Ammon's horn (tissue), 1 donor: ENCODE data around the gene TIMP3.
"Not testable (repeated sequence)": the region's sequence is repeated elsewhere in the genome, so short reads cannot be mapped to it uniquely, and the experiment has no call there.

ENCODE experiments used
- DNase-seq: peaks from one replicate; pipeline ENCODE4 v3.0.0-alpha.2; 2016; ENCODE audit warnings: low spot score

TIMP3 gene

DNA sequence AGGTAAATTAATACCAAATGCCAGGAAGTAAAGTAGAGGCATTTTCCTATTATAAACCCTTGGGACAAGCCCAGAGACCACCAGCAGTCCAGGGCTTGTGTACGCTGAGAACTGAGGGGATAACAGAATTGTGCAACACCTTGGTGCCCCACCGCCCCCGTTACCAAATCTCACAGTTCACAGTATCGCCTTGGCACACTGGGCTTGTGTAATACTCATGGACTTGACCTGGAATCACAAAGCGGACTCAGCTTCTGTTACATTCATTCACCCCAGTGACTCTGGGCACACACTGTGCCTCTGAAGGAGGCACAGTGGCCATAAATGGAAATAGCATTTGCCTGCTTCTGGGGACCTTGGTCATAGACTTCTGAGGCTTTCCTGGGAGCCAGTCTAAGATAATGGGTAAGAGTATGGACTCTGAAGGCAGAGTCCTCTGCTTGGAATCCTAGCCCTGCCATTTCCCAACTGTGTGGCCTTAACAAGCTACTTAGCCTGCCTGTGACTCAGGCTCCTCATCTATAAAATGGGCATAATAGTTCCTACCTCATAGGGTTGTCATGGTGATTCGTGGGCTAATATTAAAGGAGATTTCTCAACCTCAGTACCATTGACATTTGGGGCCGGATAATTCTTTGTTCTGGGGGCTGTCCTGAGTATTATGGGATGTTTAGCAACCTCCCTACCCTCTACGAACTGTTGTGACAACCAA, 53.7 kb downstream of the TIMP3 start:
- no peak for DNase-seq

DNA sequence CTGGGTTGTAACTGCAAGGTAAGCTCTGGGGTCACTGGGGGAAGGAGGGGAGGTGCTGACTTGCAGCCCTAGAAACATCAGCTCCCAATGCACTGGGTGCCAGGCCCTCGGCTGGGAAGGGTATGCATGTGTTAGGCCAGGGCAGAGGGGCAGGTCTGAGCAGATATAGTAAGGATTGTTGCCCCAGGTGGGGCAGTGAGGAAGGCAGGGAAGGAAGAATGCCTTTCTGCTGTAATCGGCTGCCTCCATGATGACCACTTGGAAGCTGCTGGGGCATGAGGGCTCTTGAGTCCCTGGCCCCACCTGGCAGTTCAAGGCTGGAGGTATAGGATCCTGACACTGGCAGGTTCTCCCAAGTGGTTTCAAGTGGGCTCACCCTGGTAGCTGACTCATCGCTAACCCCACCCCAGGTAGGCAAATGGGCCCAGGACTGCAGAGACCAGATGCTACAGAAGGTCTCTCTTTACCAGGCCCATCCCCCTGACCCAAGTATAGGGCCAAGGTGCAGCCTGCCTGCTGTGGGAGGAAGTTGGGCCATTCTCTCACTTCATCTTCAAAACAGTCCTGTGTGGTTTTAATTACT, 56.7 kb downstream of the TIMP3 start:
- DNase-seq: no peak

DNA sequence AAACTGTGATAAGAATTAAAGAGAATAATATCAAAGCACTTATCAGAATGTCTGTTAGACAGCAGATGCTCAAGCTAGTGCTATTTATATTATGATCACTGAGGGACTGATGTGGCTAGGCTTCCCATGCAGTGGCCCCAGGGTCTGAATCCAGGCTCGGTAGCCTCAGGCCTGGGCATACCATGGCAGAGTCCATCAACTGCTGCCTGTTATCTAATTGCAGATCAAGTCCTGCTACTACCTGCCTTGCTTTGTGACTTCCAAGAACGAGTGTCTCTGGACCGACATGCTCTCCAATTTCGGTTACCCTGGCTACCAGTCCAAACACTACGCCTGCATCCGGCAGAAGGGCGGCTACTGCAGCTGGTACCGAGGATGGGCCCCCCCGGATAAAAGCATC, 57.5 kb downstream of the TIMP3 start:
- no peak for DNase-seq

DNA sequence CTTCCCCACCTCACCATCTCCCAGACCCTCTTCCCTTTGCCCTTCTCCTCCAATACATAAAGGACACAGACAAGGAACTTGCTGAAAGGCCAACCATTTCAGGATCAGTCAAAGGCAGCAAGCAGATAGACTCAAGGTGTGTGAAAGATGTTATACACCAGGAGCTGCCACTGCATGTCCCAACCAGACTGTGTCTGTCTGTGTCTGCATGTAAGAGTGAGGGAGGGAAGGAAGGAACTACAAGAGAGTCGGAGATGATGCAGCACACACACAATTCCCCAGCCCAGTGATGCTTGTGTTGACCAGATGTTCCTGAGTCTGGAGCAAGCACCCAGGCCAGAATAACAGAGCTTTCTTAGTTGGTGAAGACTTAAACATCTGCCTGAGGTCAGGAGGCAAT, 58.2 kb downstream of the TIMP3 start:
- no peak for DNase-seq

DNA sequence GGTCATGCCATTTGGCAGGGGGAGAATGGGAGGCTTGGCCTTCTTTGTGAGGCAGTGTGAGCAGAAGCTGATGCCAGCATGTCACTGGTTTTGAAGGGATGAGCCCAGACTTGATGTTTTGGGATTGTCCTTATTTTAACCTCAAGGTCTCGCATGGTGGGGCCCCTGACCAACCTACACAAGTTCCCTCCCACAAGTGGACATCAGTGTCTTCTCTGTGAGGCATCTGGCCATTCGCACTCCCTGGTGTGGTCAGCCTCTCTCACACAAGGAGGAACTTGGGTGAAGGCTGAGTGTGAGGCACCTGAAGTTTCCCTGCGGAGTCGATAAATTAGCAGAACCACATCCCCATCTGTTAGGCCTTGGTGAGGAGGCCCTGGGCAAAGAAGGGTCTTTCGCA, 59.8 kb downstream of the TIMP3 start:
- DNase-seq: no peak

DNA sequence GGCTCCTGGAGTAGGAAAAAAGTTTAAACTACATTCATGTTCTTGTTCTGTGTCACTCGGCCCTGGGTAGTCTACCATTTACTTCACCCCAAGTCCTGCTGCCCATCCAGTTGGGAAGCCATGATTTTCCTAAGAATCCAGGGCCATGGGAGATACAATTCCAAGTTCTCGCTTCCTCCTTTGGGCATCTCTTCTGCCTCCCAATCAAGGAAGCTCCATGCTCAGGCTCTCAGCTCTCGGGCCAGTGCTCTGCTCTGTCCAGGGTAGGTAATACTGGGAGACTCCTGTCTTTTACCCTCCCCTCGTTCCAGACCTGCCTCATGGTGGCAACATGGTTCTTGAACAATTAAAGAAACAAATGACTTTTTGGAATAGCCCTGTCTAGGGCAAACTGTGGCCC, 60.6 kb downstream of the TIMP3 start:
- DNase-seq: no peak

DNA sequence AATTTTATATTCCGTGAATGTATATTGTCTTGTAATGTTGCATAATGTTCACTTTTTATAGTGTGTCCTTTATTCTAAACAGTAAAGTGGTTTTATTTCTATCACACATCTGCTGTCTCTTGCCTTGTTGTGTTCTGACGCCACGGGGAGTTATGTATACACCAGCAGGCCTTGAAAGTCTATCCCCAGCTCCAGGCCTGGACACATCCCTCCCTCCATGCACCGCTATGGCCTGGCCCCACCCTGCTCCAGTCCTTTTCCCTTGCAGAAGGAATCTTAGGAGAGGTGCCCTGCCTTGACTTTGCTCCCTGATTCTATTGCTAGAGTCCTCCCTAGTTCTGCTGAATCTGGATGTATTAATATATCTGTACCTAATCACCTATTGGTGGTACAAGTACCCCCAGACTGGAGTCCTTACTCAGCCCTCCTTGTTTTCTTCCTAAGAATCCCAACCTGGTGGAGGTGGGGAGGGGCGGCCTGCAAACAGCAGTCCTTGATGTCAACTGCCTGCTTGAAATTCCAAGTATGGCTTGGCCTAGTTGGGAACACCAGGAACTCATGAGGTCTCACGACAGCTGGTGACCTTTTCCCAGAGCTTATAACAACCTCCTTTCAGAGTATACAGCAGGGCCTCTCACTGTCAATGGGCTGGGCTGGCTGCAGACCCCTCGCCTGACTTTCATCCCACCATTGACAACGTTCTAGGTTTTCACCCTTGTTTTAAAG, 61.6 kb downstream of the TIMP3 start:
- no peak for DNase-seq

DNA sequence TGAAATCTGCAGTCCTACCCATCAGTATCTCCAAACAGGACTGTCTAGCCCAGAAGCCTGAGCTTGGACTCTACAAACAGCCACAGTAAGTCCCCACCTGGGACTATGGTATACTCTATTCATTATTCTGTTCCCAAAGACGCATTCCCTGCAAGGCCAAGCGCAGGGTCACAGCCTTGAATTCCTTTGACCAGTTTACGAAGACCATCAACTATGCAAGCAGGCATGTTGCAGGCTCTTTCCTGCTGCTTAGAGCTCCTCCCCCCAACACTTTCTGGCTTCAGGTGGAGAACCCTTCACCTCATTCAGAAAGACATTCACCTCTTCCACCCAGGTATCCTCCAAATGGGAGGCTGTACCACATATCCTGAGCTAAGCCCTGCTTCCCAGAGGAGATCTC, 62.5 kb downstream of the TIMP3 start:
- DNase-seq: no peak

DNA sequence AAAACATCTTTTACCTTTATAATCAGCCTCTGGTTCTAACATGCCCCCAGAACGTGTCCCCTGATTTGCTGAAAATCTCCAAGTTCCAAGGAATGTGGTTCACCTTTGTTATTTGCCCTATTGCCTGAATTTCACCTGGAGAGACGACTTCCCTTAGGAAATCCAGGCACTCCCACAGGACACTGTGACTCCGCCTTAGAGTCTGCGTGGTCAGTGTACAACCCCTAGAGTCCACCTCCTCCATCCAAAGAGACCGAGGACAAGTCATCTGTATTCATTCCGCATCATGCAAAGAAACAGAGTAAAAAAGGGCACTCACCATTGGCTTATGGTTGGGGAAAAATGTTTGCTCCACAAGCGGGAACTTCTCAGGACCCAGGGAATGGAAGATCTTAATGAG, 63.1 kb downstream of the TIMP3 start:
- no peak for DNase-seq

DNA sequence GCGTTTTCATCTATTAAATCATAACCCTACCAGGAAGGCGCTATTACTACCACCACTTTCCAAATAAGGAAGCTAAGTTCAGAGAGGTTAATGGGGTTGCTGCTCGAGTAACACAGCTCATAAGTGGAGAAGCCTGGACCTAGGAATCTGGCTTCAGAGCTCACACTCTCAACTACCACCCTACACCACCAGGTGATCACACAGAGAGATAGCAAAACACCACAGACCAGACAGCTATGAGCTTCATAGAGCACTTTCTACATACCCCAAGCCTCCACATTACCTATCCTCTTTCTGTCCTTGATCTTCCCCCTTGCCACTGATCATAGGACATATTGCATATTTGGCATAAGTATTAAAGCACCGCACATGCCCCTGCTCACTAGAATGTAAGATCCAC, 65.4 kb downstream of the TIMP3 start:
- no peak for DNase-seq

DNA sequence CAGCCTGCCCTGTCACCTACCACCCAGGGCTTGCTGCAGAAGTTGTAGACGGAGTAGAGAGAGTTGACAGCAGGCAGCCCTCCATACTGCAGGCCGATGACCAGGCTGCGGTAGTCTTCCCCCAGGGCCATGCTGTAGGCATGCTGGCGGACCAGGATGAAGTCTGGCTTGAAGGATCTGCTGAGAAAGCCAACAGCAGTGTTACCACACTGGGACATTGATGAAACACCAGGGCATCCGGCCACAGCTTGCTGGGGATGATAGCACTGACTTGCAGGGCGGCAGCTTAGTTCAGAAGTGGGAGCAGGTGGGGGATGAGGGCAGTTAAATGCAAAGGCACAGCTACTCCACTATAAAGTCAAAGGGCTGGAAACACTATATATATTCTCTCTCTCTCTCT, 67.4 kb downstream of the TIMP3 start:
- DNase-seq: no peak

DNA sequence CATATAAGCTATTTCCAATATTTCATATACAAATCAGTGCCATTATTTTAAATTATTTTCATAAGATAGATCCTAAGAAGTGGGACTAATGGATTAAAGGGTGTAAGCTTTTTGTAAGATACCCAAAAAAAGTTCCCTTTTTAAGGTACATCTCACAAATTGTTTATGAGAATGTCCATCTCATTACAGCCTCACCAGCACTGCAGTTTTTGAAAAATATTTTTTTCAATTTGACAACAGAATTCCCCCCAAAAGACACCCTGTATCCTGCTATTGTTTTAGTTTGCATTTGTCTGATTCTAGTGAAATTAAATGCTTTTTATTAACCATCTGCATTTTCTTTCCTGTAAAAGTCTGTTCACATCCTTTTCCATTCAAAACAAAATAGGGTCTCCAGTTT, 69.0 kb downstream of the TIMP3 start:
- no peak for DNase-seq

DNA sequence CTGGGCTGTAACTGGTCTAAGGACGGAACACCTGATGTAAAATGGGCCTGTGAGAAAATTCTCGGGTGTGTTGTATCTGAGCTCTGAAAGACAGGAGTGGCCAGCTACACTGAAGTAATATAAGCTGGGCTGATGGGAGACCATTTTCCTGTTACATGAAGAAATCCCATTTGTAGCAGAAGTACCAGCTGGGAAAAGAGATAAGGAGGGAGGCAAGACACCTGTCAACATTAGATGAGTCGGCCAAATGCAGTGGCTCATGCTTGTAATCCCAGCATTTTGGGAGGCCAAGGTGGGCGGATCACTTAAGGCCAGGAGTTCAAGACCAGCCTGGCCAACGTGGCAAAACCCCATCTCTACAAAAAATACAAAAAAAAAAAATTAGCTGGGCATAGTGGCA, 72.1 kb downstream of the TIMP3 start:
- not testable (repeated sequence) for DNase-seq

DNA sequence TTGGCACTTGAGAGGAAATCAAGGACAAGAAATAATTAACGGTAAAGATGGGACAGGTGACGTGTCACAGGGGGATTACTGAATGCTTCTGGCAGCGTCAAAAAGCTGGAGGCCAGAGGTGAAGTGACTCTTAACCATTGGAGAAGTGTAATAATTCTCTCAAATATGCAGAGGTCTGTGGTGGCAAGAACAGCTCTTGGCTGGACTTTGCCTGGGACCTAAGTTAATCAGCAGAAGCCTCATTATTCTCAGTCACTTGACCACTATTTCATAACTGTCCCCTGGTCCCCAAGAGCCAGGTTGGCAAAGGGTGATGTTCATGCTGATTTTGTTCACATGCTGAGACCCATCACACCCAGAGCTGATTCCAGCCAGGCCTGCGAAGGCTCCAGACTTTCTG, 72.9 kb downstream of the TIMP3 start:
- DNase-seq: no peak

DNA sequence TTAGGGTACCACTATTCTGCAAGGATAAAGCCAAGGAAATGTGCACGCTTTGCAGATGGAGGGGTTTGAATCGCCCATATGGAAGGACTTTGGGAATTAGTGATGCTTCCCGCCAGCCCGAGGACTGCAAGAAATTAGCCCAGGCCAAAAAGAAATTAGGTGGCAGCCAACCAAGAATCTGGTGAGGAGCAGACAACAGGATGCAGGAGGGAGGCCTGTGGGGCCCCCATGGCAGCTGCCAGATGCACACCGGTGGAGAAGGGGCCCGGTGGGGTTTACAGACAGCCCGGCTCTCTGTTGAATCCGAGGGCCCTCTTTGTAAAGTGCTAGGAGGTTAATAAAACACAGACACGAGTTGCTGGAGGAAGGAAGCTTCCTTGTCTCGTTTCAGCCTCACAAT, 73.5 kb downstream of the TIMP3 start:
- no peak for DNase-seq

DNA sequence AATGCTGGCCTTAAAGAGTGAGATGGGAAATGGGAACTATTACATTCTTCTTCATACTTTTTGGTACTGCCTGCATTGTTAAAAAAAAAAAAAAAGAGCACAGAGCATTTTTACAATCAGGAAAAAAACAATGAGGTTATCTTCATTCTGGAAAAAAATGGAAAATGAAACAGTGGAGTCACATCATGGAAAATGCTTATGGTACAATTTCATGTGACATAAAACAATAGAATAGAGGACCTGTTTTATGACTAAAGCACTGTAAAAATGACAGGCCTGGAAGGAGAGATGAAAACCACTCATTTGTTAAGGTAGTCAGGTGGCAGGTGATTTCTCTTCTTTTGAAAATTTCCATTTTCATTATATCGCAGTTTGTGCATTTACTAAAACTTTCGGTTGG, 75.0 kb downstream of the TIMP3 start:
- DNase-seq: no peak

DNA sequence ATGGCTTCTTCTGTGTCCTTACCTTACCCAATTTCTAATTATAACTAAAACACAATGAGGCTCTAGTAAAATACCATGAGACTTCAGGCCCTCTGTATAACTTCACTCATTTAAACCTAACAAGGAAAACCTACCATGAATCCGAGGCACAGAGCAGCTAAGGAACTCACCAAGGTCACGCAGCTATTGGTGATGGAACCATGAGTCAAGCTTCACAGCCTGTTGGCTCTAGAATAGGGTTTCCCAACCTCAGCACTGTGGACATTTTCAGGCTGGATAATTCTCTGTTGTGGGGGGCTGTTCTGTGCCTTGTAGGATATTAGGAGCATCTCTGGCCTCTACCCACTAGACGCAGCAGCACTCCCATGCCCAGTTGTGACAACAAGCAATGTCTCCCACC, 75.7 kb downstream of the TIMP3 start:
- no peak for DNase-seq

DNA sequence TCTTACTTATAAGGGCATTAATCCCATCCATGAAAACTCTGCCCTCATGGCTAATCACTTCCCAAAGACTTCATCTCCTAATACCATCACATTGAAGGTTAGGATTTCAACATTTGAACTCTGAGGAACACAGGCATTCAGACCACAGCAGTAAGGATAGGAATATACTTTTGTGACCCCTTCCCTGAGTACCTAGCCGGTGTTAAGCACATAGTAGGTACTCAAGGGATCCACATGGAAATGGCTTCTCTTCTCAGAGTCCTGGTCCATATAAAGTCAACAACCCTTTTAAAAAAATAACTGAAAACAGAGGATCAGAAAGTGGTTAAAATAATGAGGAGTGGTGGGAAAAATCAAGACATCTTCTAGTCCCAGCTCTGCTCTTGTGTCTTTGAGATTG, 78.0 kb downstream of the TIMP3 start:
- DNase-seq: no peak

DNA sequence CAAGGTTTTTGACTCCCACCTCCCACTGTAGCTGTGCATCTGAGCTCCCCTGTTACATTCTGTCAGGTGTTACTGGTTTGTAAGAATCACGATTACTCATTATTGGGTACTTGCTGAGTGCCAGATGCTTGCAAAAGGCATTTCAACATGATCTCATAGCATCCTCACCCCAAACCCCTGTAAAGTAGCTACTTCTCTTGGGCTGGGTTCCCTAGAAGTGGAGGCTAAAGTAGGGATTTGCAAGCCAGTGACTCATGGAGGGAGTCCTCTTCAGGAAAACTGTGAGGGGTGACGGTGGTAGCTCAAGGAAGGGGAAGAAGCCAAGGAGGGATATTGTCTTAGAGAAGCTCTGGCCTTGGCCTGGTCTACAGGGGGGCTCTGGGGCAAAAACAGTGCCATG, 78.6 kb downstream of the TIMP3 start:
- DNase-seq: no peak

DNA sequence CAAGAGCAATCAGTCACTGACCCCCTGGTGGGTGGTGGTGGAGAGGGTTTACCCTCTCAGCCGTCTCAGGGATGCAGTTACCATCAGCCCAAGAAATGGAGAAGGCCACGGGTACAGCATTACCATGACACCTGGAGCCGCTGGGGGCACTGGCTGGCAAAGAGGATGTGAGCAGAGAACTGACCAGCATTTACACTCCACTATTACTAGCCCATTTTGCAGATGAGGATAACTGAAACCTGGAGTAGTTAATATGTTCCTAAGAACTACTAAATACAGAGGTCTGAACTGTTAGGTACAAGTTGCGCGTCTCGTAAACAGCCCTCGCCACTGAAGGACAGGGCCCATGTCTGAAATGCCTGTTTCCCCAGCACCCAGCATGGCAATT, 79.0 kb downstream of the TIMP3 start:
- DNase-seq: no peak

DNA sequence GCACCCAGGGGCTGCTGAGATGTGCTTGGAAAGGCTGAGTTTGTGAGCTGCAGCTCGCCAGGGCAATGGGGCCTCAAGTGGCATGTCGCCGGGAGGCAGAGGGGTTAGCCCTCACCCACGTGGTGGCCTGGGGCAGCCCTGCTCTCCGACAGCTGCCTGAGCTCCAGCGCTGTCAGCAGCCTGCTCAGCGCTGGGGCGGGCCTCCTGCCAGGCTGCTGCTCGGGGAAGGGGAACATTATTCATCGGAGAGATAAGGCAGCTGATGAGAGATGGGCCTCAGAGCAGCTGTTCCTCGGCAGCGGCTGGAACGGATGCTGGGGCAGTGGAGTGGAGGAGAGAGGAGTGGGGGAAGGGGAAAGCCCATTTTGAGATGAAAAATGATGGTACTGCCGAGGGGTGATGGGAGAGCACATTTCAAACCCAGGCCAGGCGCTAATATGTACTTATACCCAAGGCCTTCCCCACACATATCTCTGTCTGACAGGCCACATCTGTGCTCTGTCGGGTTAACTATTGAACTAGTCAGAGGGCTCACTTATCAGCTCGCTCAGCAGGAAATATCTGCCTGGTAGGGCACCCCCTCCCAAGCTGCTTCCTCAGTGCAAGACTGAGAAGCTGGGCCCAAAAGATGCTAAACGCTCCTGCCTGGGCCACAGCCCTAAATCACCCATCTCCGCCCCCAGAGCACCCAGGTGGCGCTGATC, 79.5 kb downstream of the TIMP3 start:
- peak; percentile 44 for DNase-seq

DNA sequence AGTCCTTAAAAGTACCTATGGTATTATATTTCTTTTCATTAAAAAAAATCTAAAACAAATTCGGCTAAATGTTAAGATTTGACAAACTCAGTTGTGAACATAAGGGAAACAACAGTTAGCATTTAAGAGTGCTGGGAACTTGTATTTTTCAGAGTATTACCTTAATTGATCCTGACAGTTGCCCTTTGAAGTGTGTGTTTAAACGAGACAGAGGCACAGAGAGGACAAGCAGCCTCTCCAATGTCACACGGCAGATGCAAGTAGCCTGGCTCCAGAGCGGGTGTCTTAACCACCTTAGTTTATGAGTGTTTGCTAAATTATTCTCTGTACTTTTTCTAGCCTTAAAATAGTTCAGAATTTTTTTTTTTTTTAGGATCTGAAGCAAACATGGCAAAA, 80.9 kb downstream of the TIMP3 start:
- no peak for DNase-seq
